Activated T-helper 1 cell treated with anti-CD3 and anti-CD28 coated beads, Interleukin-2, amount 50 U/mL, for 16 hours (primary cell): Measurements from ENCODE around the gene FAM131A.

Source experiments
- DNase-seq, 2 donors: peaks; one replicate each; pipeline ENCODE4 v3.0.0-alpha.2; 2020; ENCODE audit warnings: low read depth in 1 of 2, low spot score in 1 of 2

FAM131A gene

DNA sequence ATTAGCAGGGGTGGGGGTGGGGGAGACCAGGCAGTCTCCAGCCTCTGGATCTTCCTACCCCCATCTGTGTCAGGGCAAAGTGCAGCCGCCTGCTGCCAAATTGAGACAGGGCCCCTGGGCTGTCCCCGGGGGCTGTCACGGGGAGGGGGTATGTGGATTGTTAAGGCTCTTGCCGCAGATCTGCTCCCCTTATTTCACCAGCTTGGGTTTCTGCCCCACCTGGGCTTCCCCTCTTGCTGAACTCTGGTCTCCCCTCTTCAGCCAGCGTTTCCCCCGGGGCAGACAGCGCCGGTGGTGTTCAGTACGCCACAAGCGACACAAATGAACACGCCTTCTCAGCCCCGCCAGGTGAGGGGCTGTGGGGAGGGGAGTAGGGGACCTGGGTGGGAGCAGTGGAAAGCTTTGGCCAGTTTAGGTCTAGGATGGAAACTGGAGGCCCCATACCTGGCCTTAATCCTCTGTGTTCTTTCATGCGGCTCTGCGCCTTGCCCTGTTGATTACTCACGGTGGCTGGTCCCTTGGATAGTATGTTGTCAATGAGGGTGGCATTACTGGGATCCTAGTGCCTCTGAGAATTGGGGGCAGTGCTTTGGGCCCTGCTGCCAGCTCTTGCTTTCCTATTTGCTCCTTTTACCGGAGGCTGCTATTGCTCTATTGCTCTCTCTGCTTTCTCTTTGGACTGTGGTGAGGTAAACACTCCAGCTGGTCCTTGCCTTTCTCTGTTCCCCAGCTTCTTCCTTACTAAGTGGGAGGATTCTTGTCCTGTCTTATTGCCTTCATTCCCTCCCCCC lies 21.3 kb upstream of the FAM131A start:
- DNase-seq: no peak

DNA sequence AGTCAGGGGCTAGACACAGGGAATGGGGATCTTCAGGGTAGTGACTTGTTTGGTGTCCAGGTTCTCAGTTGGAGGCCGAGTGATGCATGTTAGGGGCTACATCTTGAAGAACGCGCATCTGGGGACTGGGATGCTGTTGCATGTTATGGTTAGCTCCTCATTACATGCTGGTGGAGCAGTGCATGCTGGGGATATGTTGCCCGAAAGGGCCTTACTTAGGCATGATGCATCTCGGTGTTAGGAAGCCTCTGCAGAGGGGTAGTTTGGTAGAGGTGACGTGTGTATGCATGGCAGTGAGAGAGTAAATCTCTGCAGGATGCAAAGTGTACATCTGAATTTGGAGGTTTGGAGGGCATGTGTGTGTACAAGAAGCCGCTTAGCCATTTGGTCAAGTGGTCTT lies 20.6 kb upstream of the FAM131A start:
- DNase-seq: no peak

- DNase-seq: no peak
Observed at GRCh38 chr3:184317201-184317600, 20.2 kb upstream of the FAM131A start.

GRCh38 chr3:184320104-184320445 lies 17.3 kb upstream of the FAM131A start:
- no peak for DNase-seq

DNA sequence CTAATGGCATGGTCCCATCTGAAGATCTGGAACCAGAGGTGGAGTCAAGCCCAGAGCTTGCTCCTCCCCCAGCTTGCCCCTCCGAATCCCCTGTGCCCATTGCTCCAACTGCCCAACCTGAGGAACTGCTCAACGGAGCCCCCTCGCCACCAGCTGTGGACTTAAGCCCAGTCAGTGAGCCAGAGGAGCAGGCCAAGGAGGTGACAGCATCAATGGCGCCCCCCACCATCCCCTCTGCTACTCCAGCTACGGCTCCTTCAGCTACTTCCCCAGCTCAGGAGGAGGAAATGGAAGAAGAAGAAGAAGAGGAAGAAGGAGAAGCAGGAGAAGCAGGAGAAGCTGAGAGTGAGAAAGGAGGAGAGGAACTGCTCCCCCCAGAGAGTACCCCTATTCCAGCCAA lies 15.7 kb upstream of the FAM131A start:
- no peak for DNase-seq

DNA sequence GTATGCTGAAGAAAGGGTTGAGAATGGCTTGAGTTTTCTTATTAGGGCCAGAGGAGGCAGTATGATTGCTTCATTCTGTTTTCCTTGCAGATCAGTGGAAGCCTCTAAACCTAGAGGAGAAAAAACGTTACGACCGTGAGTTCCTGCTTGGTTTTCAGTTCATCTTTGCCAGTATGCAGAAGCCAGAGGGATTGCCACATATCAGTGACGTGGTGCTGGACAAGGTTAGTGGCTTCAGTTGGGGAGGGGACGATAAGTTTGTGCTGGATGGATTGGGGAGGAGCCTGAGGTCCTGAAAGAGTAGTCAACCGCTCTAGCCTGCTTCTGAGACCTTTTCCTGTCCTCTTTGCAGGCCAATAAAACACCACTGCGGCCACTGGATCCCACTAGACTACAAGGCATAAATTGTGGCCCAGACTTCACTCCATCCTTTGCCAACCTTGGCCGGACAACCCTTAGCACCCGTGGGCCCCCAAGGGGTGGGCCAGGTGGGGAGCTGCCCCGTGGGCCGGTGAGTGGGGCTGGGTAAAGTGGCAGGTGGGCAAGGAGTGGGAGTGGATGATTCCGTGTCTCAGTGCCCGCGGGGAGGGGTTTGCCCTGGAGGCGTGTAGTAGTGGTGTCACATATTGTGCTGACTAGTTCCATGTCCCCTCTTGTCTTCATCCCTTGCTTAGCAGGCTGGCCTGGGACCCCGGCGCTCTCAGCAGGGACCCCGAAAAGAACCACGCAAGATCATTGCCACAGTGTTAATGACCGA lies 14.5 kb upstream of the FAM131A start:
- no peak for DNase-seq

- no peak for DNase-seq
Observed at GRCh38 chr3:184323696-184324095, 13.7 kb upstream of the FAM131A start.

DNA sequence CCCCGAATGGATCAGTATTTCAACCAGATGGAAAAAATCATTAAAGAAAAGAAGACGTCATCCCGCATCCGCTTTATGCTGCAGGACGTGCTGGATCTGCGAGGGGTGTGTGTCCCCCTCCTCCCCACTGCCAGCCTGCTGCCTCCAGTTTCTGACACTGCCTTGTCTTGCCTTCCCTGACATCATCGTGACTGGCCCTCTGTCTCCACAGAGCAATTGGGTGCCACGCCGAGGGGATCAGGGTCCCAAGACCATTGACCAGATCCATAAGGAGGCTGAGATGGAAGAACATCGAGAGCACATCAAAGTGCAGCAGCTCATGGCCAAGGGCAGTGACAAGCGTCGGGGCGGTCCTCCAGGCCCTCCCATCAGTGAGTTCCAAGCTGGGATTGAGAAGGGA lies 12.1 kb upstream of the FAM131A start:
- no peak for DNase-seq

- no peak for DNase-seq
Observed at GRCh38 chr3:184325715-184326369, 11.6 kb upstream of the FAM131A start.

DNA sequence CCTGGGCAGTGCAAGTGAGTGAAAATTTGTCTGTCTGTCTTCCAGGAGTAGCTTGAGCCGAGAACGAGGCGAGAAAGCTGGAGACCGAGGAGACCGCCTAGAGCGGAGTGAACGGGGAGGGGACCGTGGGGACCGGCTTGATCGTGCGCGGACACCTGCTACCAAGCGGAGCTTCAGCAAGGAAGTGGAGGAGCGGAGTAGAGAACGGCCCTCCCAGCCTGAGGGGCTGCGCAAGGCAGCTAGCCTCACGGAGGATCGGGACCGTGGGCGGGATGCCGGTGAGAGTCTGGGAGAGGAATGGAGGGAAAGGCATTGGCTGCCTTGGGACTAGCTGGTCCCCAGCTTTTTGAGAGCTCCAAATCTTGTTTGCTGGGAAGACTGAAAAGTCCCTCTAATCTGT lies 10.2 kb upstream of the FAM131A start:
- DNase-seq: no peak

- DNase-seq: no peak
Observed at GRCh38 chr3:184328516-184328915, 8.9 kb upstream of the FAM131A start.

DNA sequence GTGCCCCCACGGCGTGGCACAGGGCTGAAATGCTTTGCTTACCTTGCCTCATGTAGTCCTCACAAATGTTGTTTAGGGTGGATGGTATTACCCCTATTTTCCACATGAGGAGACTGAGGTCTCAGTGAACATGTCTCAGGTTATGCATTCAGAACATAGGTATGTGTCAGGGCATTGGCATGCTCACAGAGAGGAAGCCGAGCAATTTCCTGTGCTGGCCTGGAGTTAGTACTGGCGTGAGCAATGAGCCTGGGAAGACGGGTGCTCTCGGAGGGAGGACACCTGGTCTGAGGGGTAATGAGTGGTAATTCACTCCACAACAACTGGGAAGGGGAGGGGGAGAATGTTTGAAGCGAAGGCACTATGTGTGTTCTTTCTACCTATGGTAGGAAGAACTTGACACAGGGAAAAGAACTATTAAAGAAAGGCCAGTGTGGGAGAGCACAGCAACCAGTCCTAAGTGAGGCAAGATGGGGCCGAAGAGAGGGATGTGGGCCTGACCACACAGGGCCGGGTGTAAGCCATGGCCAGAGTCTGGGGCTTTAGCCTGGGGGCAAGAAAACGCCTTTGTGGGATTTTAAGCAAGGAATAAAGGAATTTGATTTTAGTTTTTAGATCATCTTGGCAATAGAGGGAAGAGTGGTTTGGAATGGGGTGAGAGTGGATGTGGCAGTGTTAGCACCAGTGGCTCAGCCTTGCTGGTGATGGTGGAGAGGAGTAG lies 4.9 kb upstream of the FAM131A start:
- no peak for DNase-seq

- DNase-seq: no peak
Observed at GRCh38 chr3:184333190-184333589, 4.2 kb upstream of the FAM131A start.

- no peak for DNase-seq
Observed at GRCh38 chr3:184333700-184334099, 3.7 kb upstream of the FAM131A start.

- no peak for DNase-seq
Observed at GRCh38 chr3:184334470-184335158, 2.8 kb upstream of the FAM131A start.

- no peak for DNase-seq
Observed at GRCh38 chr3:184335291-184335660, 2.1 kb upstream of the FAM131A start.

DNA sequence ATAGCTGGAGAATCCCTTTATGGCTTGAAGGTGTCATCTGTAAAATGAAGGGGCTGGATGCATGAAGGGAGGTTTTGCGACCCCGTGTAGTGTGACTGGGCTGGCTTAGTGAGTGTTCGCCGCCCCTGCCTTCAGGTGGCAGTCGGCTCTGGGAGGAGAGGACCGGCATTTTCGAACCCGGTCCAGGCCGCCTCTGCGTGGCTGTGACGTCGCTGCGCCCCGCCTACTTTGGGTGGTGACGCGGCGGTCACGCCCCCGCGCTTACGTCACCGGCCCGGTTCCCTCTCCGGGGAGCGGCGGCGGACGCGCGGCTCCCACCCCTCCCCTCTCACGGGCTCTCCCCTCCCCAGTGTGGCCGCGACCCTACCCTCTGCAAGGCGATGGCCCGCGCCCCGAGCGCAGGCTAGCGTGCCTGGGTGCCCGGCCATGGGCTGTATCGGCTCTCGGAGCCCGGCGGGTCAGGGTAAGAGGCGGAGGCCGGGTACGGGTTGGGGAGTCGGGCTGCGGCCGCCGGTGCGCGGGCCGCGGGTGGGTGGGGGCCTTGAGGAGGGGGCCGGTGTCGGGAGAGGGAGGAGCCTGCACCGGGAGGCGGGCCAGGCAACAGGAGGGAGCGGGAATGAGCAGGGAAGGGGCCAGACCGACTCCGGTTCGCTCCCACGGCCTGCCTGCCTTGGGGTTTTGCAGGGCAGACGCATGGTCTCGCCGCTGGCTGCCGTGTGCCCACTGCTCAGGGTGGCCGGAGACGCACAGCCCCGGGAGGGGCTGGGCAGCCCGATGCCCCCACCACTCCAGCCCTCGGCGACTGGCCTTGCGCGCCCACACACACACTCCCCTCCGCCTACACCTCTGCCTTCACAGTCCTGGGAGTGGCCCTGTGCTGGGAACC lies 1.5 kb upstream of the FAM131A start:
- DNase-seq: peak; percentile 70 to 75

- no peak for DNase-seq
Observed at GRCh38 chr3:184336547-184337398, 627 bp upstream of the FAM131A start.

DNA sequence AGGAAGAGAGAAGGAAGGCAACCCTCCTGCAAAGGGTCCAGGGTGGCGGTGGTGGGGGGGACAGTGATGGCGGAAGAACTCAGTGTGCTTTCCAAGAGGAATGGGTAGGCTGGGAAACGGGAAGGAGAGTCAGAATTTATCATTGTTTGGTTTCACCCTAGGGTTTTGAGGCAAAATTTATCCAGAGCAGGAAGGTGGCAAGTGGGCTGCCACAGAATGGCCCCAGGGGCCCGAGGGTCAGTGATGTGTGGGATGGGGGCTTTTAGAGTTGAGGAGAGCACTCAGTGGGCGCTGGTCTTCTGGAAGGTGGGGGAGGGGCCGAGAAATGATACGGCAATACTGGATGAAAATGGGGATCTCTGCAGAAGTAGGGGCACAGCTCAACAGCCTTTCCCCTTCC lies 581 bp downstream of the FAM131A start:
- no peak for DNase-seq
